ENCODE data around the gene MAP1LC3B. TPM values are rescaled to one million over a fixed set of nuclear protein-coding genes. Genes with fewer than 3 reads are reported as not detected.
A peak's percentile ranks its signal among the peaks of the same experiment; 100 is the strongest.

Gene MAP1LC3B
- total RNA-seq, 1 donor from 2014 or later, result 64.5 TPM

GRCh38 chr16:87404764-87405625, 12.9 kb downstream of the MAP1LC3B start:
- no peak overlapping the region for H3K4me3 ChIP-seq
- H3K27me3 ChIP-seq (ENCODE audit: low read depth), result no peaks in the 10 kb centered on the region
- no peaks in the 10 kb centered on the region for H3K9me3 ChIP-seq
- intact Hi-C loops (cut with DNase I), result no loop called here
- no peak for ATAC-seq
- DNase-seq, result peak; percentile 22
- TF ChIP-seq, protein P1, sequence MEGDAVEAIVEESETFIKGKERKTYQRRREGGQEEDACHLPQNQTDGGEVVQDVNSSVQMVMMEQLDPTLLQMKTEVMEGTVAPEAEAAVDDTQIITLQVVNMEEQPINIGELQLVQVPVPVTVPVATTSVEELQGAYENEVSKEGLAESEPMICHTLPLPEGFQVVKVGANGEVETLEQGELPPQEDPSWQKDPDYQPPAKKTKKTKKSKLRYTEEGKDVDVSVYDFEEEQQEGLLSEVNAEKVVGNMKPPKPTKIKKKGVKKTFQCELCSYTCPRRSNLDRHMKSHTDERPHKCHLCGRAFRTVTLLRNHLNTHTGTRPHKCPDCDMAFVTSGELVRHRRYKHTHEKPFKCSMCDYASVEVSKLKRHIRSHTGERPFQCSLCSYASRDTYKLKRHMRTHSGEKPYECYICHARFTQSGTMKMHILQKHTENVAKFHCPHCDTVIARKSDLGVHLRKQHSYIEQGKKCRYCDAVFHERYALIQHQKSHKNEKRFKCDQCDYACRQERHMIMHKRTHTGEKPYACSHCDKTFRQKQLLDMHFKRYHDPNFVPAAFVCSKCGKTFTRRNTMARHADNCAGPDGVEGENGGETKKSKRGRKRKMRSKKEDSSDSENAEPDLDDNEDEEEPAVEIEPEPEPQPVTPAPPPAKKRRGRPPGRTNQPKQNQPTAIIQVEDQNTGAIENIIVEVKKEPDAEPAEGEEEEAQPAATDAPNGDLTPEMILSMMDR (IDR thresholded peaks at IDR 0.05), result no peak
- H3K36me3 ChIP-seq, result peaks cover 91% of the 10 kb centered on the region
- H3K27ac ChIP-seq, result no peak overlapping the region
- peaks cover 7% of the 10 kb centered on the region for H3K4me1 ChIP-seq

DNA sequence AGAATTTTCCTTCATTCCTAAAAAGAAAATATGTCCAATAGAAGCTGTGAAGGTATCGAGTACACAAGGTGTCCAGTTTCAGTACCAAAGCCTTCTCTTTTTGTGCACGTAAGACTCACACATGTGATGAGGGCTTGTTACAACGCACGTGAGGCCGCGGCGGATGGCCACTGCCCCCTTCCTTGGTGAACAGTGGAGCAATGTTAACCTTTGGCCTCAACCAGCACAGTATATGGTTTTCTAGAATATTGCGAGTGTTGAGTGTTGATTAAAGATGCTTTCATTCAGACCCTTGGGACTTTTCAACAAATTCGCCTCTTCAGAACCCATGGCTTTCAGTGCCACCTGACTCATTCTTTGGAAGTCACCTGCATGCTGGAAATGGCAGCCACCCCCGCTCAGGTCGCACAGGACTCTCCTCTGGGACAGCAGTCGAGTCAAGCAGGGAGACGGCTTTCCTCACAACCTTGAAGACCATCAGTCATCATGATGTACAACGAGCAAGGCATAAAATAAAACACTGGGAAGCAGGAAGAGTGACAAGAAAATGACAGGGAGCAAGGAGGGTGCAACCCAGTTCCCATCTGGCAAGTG, 14.5 kb downstream of the MAP1LC3B start:
- peaks cover 92% of the 10 kb centered on the region for H3K36me3 ChIP-seq
- no peaks in the 10 kb centered on the region for H3K9me3 ChIP-seq
- TF ChIP-seq, protein P1 (IDR thresholded peaks at IDR 0.05), result no peak
- H3K4me1 ChIP-seq, result peaks cover 7% of the 10 kb centered on the region
- intact Hi-C loops (cut with DNase I), result no loop called here
- no peaks in the 10 kb centered on the region for H3K27me3 ChIP-seq (ENCODE audit: low read depth)
- DNase-seq (peak; percentile 28), ATAC-seq (no peak)
- H3K27ac ChIP-seq, result peak overlapping the region; percentile 52
- H3K4me3 ChIP-seq, result no peak overlapping the region

DNA sequence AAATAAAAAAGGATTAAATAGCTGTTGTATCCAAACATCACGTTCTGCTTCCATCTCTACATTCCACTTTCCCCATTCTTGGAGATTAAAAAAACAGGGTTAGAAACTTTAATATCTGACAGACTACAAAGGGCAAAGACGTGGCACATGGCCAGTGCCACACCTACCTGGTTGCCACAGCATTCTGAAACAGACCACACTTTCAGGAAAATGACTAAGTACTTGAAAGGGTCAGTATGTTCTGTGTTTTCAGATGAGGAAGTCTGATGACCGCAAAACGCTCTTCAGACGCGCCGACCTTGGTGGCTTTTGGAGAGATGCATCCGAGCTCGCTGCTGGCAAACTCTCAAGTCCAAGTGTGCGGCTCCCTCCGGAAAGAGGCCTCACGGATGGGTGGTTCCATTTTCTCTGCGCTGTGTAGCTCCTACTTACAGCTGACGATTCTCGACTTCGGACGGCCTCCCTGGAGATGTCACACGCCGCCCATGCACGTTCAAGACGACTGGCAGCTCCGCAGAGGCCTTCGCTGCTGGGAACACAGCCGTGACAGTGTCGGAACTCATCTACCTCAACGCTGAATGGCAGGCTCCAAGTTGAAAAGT, 15.5 kb downstream of the MAP1LC3B start:
- H3K27me3 ChIP-seq (ENCODE audit: low read depth), result no peaks in the 10 kb centered on the region
- TF ChIP-seq, protein P1 (IDR thresholded peaks at IDR 0.05), result no peak
- H3K27ac ChIP-seq, result peak overlapping the region; percentile 52
- H3K36me3 ChIP-seq, result peaks cover 92% of the 10 kb centered on the region
- intact Hi-C loops (cut with DNase I), result no loop called here
- ATAC-seq, result peak; percentile 77 to 88
- peaks cover 7% of the 10 kb centered on the region for H3K4me1 ChIP-seq
- peak; percentile 80 for DNase-seq
- H3K9me3 ChIP-seq, result no peaks in the 10 kb centered on the region
- H3K4me3 ChIP-seq, result no peak overlapping the region

GRCh38 chr16:87409153-87409552, 17.0 kb downstream of the MAP1LC3B start:
- TF ChIP-seq, protein P1 (IDR thresholded peaks at IDR 0.05), result no peak
- Histone ChIP-seq H3K27ac (no peak overlapping the region), H3K4me1 (peaks cover 7% of the 10 kb centered on the region), H3K4me3 (no peak overlapping the region), H3K36me3 (peaks cover 91% of the 10 kb centered on the region), H3K9me3 (no peaks in the 10 kb centered on the region), H3K27me3 (ENCODE audit: low read depth) (no peaks in the 10 kb centered on the region)
- DNase-seq (peak; percentile 30), ATAC-seq (no peak)
- intact Hi-C loops (cut with DNase I), result no loop called here

DNA sequence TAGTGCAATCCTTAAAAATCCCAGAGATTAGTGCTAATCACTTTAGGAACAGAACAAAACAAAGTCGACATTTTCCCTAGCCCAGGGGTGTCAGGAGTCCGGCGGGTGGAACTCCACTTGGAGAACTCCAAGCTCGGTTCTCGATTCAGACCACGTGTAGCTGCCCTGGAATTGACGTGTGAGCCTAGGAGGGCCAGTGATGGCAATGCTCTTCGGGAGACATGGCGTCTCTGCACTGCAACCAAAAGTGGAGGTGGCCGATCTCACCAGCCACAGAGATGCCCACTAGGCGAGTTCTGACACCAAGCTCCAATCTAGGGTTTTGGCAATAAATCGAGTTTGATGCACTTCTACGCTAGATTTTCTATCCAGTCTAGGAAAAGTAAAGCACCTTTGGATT, 17.6 kb downstream of the MAP1LC3B start:
- Histone ChIP-seq H3K27me3 (ENCODE audit: low read depth) (no peaks in the 10 kb centered on the region), H3K27ac (no peak overlapping the region), H3K4me3 (no peak overlapping the region), H3K4me1 (peaks cover 7% of the 10 kb centered on the region), H3K36me3 (peaks cover 91% of the 10 kb centered on the region), H3K9me3 (no peaks in the 10 kb centered on the region)
- ATAC-seq, result no peak
- DNase-seq, result peak; percentile 30
- TF ChIP-seq, protein P1 (IDR thresholded peaks at IDR 0.05), result no peak
- intact Hi-C loops (cut with DNase I), result no loop called here

Data from lower lobe of right lung (tissue), 2 donors.